ENCODE data around the gene DEFB132.

DEFB132 gene

GRCh38 chr20:309306-309840 lies 51.8 kb downstream of the DEFB132 start:
- 5% methylated on average over 5 of the region's 6 CpGs for WGBS, 2 experiments

GRCh38 chr20:309841-310644 lies 52.5 kb downstream of the DEFB132 start:
- H3K27ac ChIP-seq (ENCODE audit: insufficient read depth, low read depth, low read length, poor library complexity, severe bottlenecking) = peak overlapping the region; percentile 99
- WGBS, 2 experiments = 0% methylated on average over 31 of the region's 31 CpGs
- H3K9me3 ChIP-seq (ENCODE audit: control insufficient read depth, low read length) = no peaks in the 10 kb centered on the region
- H3K4me3 ChIP-seq (ENCODE audit: insufficient read depth, low read depth, low read length) = peak overlapping the region; percentile 44
- peaks cover 14% of the 10 kb centered on the region for H3K4me1 ChIP-seq (ENCODE audit: control insufficient read depth, insufficient read depth, low read length)
- no peaks in the 10 kb centered on the region for H3K36me3 ChIP-seq (ENCODE audit: control insufficient read depth, insufficient read depth, low read length)
- H3K27me3 ChIP-seq (ENCODE audit: control insufficient read depth, insufficient read depth, low read length, poor library complexity, severe bottlenecking) = no peaks in the 10 kb centered on the region

More at GRCh38 chr20:309306-309840, 51.8 kb downstream of the DEFB132 start:
- H3K4me3 ChIP-seq (ENCODE audit: insufficient read depth, low read depth, low read length) = peak overlapping the region; percentile 44
- no peaks in the 10 kb centered on the region for H3K9me3 ChIP-seq (ENCODE audit: control insufficient read depth, low read length)
- no peaks in the 10 kb centered on the region for H3K27me3 ChIP-seq (ENCODE audit: control insufficient read depth, insufficient read depth, low read length, poor library complexity, severe bottlenecking)
- H3K36me3 ChIP-seq (ENCODE audit: control insufficient read depth, insufficient read depth, low read length) = no peaks in the 10 kb centered on the region
- peaks cover 14% of the 10 kb centered on the region for H3K4me1 ChIP-seq (ENCODE audit: control insufficient read depth, insufficient read depth, low read length)
- peak overlapping the region; percentile 99 for H3K27ac ChIP-seq (ENCODE audit: insufficient read depth, low read depth, low read length, poor library complexity, severe bottlenecking)

GRCh38 chr20:310645-311044 lies 53.1 kb downstream of the DEFB132 start:
- peaks cover 14% of the 10 kb centered on the region for H3K4me1 ChIP-seq (ENCODE audit: control insufficient read depth, insufficient read depth, low read length)
- H3K27ac ChIP-seq (ENCODE audit: insufficient read depth, low read depth, low read length, poor library complexity, severe bottlenecking) = no peak overlapping the region
- H3K4me3 ChIP-seq (ENCODE audit: insufficient read depth, low read depth, low read length) = no peak overlapping the region
- 0 to 8% methylated on average over 5 to 7 of the region's 7 CpGs for WGBS, 2 experiments
- no peaks in the 10 kb centered on the region for H3K9me3 ChIP-seq (ENCODE audit: control insufficient read depth, low read length)
- no peaks in the 10 kb centered on the region for H3K27me3 ChIP-seq (ENCODE audit: control insufficient read depth, insufficient read depth, low read length, poor library complexity, severe bottlenecking)
- H3K36me3 ChIP-seq (ENCODE audit: control insufficient read depth, insufficient read depth, low read length) = no peaks in the 10 kb centered on the region

Data from ectodermal cell (in vitro differentiated cells).